UCSD-AML1 (cell line): ENCODE measurements around the gene APCDD1.

Source experiments
- DNase-seq: peaks from one replicate; lab custom pipeline; 2025; ENCODE audit not compliant: unreplicated experiment; lab: John Stamatoyannopoulos, UW

The APCDD1 gene

DNA sequence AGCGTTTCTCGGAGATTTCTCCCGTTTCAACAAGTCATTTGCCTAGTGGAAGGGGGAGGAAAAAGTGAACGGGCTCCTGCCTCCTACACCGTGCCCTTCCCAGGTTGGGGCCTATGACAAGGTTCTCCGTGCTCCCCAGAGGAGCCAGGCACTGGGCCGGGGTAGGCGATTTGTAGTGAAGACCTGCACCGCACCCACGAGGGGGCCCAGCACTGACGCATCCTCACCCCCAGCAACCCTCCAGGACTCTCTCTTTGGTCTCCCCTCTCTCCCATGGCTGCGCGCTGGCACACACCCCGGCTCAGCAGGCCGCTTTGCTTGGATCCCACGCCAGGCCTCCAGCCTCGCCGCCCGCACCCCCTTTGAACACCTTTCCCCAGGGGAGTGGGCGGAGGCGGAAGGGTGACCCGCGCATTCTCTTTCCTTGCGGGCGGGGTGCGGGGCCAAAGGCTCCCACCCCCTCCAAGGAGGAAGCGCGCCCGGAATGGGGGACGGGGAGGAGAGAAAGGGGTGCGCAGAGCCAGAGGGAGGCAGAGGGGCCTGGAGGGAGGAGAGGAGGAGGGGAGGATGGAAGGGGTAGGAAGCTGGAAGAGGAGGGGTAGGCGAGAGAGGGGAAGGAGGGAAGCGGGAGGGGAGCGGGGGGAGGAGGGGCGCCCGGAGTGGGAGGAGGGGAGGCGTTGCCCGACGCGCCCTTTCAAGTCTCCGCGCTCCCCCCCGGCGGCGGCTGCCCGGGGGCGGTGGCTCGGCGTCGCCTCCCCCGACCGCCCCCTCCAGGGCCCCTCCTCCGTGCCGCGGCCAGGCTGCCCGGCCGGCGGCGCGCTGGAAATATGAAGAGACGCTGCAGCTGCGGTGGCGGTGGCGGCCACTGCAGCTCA is at the start of gene APCDD1:
APCDD1 (plus strand) TSS at position 830 of the 875 bp plus-strand sequence. CDS start 347 bp downstream, outside the sequence.
- DNase-seq, result no peak

DNA sequence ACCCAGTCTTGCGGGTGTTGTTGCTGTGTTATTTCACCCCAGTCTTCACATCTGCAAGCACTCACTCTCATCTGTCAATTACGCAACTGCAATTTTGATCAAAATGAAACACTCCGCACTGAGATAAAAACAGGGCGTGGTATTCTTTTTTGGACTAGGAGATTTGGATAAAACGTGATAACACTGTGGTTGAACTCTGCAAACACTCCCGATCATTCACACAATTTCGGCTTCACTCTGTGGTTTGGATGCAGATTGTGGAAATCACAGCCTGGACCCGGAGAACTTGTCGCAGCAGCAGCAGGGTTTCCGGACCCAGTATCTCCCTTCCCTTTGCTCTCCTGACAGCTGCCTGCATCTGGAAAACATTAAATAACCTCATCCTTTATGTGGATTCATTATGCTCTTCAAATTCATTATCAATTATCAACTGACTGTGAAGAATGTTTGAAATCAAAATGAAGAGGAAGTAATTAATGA is 49.4 kb upstream of the APCDD1 start:
- no peak for DNase-seq

DNA sequence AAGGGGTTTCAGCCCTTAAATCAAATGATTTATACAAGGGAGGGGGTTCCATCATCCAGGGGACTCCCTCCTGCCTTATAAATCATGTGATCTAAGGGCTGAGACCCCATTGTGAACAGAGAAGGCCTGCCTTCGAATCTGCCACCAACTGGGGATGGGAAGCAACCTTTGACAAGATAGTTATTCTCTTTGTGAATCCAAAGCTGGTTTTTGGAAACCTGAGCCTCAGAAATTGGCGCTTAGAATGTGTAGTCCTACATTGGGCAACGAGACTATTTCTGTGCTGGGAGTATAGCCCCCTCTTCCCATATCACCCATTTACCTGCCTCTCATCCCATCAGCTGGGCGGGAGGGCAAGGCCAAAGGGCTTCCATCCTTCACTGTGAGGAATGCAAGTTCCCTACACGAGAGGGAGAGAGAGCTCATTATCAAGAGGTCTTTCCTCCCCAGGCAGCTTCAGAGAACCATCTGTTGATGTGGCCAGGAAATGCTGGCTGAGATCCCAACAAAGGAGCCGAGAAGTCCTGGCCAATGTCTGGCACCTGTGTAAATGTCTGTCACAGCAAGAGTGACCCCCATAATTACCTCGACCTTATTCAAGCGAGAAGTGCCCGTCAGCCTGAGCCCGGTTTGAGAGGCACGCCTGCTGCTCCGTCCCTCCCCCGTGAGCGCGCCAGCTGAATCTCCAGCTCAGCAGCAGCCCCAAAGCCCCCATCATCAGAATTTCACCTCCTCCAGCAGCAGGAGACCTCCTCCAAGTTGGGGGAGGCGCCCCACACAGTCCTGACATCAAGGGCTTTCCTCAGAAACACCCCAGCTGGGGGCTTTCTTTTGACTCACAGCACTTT is 48.4 kb upstream of the APCDD1 start:
- no peak for DNase-seq

DNA sequence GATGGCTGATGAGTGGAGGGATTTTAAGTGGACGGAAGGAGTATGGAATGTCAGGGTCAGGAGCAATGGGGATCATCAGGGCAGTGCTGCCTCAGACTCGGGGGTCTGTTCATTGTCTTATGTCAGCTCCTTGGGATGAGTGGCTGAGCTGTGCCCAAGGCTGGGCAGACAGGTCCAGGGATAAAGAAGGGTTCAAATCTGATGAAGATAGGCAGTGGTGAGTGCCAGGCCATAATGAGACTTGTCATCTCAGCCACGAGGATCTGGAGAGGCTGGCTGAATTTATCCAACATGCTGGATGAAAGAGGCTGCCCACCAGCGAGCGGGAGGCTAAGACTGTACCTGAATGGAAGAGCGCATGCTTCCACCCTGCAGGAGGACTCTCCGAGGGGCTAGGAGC is 46.3 kb upstream of the APCDD1 start:
- DNase-seq, result no peak

DNA sequence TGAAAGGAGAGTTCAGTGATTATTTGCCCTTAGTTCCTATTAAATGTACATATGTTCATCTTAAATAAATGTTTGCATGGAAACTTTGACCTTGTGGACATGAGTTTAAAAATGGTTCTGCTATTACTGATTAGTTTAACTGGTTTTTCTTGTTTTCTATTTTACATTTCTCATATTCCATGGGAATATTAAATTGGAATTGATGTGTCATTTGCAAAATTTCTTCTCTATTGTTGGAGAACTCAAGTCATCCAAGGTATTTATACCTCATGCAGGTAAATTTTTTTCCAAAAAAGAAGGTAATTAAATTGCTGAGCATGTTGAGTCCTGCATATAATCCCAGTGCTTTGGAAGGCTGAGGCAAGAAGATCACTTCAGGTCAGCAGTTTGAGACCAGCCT is 45.4 kb upstream of the APCDD1 start:
- no peak for DNase-seq

DNA sequence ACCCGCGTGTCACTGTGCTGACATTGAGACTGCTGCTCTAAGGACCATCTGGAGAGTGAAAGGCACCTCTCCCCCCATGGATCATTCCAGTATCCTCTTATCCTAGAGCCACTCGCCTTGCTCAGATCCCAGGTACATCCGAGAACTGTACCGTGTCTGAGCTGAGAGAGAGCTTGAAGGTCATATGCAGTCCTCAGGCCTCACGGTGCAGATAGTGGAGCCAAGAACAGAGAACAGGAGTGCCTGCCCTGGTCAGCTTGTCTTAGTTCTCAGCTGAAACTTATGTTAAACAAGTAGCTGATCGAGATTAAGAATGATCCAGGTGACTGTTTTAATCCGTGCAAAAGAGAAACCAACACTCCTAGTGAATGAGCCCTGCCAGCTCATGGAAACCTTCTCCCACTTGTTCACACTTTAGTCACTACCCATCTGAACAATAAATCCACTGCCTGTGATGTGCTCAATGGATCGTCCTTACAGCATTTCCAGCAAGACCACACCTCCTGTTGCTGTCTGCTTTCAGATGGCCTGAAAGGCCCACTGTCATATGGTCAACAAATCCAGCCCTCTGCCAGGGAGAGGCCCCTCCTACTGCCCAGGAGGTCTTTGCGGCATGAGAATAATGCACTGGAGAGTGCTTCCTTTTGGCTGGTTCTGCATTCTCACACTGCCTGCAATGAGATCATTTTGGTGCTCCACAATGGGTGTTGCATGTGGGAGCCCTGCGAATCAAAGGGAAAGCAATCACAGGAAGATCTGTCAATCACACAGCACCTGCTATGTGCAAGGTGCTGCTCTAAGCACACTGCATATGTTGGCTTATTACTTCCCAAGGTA is 43.7 kb upstream of the APCDD1 start:
- no peak for DNase-seq

DNA sequence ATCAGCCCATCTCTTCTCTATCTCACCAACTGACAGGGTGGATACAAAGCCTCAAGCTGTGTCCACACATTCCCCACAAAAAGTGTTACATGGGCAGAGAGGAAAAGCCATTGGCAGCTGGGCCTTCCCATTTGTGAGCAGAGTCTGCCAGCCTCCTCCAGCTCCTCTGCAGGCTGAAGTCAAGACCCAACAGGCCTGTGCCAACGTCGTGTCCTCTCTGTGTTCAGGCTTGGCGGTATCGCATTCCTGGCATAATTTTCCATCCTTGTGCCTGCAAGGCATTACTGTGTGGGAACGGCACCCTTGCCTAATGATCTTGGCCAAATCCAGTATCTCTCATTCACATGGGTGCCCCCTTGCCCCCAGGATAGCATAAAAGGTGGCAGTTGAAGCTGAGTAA is 41.5 kb upstream of the APCDD1 start:
- no peak for DNase-seq

DNA sequence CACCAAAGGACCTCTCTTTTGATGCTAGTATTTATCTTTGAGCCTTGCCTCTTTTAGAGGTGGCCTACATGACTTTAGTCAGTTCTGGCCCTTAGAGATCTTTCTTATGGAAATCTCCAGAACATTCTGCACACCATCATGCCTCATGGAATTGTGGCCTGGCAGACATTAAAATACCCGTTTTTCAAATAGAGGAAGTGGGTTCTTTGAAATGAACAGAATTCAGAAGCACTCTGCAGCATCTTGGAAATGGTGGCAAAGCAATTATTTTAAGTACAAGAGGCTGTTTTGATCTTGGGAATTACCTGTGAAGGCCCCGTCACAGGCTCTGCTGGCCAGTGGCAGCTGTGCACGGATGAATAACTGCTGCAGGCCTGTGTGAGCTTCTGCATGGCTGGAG is 40.7 kb upstream of the APCDD1 start:
- no peak for DNase-seq

DNA sequence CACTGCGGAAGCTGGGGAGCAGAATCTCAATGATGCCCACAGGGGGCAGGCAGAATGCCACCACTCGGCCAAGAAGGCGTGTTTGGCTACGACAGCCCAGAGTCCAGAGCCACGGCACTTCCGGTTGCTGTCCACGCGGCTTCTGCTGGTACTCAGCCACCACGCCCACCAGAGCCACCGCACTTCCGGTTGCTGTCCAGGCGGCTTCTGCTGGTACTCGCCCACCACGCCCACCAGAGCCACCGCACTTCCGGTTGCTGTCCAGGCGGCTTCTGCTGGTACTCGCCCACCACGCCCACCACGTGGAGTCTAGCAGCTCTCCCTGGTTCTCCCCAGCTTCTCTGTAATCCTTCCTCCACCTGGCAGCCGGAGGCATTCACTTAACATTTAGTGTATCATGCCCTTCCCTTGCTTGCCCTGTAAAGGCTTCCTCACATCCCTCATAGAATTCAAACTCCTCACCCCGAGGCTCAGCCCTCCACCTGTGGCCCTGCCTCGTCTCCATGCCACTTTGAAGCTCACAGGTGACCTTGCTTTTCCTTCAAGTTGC is 40.1 kb upstream of the APCDD1 start:
- DNase-seq, result no peak

DNA sequence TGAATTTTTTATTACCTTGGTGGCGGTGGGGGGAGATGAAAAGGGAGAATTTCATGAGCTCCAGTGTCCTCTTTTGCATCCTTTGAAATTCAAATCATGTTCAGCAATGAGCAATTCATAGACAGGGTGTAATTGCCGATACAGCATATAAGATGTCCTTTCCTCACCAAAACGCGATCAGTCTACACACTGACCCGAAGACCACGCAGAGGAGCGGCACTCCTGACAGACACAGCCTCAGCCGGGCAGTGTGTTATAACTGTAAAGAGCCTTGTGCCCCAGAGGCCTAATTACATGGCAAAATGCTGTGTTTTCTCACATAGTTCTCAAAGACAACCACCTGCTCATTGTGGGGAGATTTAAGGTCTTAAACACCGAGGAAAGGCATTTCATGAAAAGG is 38.4 kb upstream of the APCDD1 start:
- no peak for DNase-seq

DNA sequence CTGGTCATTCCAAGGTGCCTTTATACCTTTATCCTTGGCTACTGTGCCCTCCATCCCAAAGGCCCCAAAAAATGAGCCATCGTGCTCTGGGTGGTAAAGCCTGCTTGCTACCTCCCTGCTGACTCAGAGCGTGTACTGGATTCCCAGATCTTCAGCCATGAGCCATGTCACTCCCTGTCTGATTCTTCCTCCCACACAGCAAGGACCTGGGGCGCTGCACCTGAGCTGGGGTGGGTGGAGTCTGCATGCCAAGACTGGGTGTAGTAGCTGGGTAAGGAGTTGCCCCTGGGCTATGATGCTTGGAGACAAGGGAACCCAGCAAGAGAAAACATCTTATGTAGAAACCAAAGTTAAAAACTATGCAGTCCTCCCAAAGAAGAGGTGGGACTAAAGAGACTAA is 37.2 kb upstream of the APCDD1 start:
- no peak for DNase-seq

DNA sequence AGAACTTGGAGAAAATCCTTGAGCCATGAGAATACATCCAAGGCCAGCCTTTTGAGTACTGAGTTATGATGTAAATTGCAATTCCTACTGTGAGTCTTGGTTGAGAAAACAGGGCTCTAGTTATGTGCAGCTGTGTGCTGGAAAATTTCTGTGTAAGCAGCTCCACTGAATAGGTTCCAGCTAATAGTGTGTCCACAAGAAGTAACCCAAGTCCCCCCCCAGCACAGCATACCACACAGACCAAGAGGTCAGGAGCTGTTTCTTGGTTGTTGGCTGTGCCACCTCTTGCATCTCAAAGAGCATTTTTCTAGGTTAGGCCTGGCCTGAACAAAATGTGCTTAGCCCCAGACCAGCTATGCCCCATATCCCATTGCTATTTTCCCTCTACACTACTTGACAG is 36.8 kb upstream of the APCDD1 start:
- no peak for DNase-seq

DNA sequence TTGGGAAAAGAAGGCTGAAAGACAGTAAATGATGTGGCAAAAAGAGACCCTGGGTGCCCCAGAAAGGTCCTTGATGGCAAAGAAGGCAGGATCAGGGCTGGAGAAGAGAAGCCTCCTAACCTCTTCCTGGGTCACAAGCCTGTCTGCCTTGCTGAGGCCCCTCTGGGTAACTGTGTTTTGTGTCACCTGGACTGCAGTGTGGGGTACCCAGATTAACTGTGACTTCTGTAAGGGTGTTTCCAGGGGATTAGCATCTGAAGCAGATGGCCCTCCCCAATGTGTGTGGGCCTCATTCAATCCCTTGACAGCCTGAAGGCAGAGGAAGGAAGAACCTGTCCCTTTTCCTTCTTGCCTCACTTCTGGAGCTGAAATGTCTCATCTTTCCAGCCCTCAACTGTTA is 35.6 kb upstream of the APCDD1 start:
- no peak for DNase-seq

DNA sequence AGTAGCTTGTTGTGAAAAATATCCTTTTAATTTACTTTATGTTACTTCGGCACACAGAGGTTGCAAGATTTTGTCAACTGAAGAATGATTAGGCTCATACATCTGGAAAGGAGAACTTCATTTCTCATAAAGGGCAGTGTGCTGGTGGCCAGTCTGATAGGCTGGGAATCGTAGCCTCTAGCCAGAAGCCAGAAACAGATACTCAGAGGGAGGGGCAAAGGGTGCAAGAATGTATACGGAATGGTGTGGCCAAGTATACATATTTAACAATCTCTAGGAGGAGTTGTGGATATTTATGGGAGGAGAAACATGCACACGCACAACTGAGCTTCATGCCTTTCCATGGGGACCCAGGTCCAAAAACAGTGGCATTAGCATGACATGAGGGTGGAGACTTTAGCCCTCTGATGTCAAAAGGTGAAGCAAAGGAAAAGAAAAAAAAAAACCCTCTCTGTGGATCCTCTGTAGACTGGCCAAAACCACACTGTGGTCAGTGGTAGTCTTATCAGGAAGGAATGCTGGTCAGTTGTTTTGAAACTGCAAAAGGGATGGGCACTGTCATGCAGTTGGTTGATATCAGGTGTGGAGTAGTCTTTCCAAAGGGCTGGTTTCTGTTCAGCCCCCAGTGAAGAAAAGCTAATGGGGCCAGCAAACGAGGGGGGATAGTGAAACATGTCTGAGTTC is 34.9 kb upstream of the APCDD1 start:
- DNase-seq, result no peak

DNA sequence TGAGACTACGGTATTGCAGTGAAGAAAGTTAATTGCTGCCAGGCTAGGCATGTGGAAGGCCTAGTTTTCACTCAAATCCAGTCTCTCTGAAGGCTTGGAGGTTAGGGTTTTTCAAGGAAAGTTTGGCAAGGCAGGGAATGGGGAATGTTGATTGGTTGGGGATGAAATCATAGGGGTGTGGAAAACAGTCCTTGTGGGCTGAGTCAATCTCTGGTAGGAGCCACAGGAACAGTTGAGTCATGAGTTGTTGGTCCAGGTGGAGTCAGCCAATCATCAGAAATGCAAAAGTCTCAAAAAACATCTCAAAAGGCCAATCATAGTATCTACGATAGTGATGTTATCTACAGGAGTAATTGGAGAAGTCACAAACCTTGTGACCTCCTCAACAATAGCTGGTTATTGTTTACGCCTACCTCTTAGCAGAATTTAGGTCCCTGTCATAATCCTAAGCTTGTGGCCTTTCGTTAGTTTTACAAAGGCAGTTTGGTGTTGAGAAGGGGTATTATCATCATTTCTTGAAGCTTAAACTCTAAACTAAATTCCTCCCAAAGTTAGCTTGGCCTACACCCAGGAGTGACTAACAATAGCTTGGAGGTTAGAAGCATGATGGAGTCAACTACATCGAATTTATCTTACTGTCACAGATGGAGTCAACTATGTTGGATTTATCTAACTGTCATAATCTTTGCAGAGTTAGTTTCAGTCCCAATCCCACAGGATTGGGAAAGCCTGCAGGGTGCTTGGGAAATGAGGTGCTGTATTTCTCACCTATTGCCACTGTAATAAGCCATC is 33.7 kb upstream of the APCDD1 start:
- DNase-seq, result no peak

DNA sequence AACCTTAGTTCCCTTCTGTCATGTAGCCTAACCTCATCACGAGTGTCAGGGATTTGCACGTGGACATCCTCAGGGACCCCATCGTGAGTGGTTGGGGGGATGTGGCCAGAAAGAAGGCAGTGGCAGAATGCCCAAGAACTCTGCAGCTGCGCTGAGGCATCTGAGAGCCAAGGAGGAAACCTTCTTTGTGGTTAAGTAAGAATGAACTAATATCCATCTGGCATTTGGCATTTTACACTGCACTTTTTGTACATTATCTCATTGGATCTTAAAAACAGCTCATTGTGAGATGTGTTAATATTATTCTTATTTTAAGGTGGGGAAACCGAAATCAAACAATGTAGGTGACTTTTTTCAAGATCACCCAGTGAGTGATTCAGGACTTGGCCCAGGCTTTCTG is 32.6 kb upstream of the APCDD1 start:
- no peak for DNase-seq

DNA sequence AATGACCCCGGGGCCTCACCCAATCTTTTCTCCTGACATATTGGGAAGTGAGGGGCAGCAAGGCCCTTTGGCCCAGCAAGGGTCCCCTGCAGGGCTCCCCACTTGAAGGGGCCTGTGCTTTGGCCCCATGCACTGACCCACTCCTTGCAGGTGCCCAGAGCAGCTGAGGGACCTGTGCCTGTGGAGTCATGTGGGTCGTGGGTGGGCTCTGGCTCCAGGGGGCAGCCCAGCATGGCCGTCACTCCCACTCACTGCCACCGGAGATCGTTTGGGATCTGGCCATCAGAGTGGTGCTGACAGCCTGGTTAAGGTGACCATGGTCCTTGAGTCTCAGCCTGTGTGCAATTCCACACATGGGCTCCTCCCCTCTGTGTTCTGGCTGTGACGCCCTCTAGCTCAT is 31.7 kb upstream of the APCDD1 start:
- DNase-seq, result no peak

DNA sequence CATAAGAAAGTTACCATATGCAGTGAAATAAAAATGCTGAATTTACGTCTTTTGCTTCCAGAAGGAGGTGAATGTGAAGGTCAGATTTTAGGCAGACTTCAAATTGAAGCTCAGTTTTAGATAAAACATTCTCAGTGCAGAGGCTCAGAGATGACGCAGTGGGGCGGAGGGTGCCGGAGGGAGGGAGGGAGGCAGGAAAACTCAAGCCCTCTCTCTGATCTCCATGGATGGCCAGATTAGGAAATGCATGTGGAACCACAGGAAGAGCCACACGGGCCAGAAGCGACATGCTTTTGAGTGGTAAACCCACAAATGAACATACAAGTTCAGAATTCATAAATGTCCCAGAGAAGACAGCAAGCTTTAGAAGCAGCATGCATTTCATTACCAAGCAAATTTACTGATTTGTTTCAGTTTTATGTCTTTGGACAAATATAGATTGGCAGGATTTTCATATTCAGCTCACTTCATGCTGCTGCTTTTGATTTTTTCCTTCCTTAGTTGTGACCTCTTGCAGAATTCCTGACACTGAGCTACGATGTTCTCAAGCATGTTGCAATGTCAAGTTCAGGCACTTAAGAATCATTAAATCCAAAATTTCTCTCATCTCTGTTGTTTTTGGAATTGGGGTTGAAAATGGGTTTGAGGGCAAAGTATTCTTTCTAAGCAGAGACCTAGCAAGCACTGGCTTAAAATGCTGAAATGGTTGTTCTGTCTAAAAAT is 29.7 kb upstream of the APCDD1 start:
- no peak for DNase-seq

DNA sequence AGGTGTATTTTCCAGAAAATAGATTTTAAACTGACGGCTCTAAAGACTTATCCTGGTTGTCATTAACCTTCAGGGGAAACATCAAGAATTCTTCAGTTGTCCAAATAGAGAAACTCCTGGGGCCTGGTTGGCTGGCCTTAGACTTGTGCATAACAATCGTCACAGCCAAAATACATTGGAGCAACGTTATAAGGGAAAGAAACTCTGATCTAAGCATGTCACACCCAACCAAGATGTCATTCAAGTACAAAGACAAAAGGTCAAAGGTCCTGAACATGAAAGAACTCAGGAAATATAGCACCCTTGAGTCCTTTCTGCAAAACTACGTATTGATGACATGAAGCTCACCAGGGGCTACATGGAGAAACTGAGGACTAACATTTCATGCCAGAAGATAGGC is 23.8 kb upstream of the APCDD1 start:
- DNase-seq, result no peak
